LNCAP (cell line): Measurements from ENCODE around the gene SCARB1.

ENCODE experiments used
- CTCF ChIP-seq: fragments of 450-650 bp; IDR thresholded peaks from 2 replicates; pipeline ENCODE4 v1.5.1; 2017; ENCODE audit warnings: mild to moderate bottlenecking

SCARB1 gene

GRCh38 chr12:124901003-124901402 is 37.3 kb upstream of the SCARB1 start:
- no peak for TF ChIP-seq CTCF

- TF ChIP-seq CTCF, result no peak
These were observed 35.2 kb upstream of the SCARB1 start for GRCh38 chr12:124898923-124899294.

GRCh38 chr12:124898200-124898922 is 34.7 kb upstream of the SCARB1 start:
- peak; percentile 48 for TF ChIP-seq CTCF

GRCh38 chr12:124896461-124896860 is 32.8 kb upstream of the SCARB1 start:
- no peak for TF ChIP-seq CTCF

GRCh38 chr12:124893792-124894516 is 30.3 kb upstream of the SCARB1 start:
- no peak for TF ChIP-seq CTCF

GRCh38 chr12:124888260-124888659 is 24.6 kb upstream of the SCARB1 start:
- no peak for TF ChIP-seq CTCF

GRCh38 chr12:124884587-124885438 is 21.1 kb upstream of the SCARB1 start:
- TF ChIP-seq CTCF, result no peak
